ENCODE results near the gene SCAF11. TPM values are rescaled to one million over a fixed set of nuclear protein-coding genes. Genes with fewer than 3 reads are reported as not detected.

Gene SCAF11
- total RNA-seq, 2 donors from 2014 or later, result 114 TPM

DNA sequence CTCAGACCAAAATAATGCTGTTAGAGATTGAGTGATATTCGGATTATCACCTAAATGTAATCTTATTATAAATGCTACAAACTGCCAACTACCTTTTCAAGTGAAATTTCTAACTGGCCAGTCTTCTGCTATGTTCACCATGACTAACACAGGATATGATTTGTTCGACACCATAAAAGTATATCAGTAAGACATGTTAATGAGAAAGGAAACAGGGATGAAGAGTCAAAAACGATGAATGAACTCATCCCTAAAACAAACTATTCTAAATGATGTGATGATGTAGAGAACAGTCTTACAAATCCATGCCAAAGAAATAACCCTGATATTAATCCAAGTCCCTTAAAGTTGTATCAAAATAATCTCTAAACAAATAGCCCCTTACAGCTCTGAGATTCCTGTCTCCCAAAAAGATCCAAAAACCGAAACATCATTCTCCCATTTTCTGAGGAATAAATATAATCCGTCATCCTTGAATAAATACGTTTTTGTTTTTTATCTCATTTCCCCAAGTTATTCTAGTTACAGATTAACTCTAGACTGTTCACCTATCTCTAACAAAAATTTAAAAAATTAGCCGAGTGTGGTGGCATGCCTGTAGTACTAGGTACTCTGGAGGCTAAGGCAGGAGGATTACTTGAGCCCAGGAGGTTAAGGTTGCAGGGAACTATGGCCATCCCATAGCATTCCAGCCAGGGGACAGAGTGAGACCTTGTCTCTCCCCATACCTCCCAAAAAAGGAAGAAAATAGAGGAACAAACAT is 9.1 kb downstream of the SCAF11 start:
- H3K27me3 ChIP-seq, result no peaks in the 10 kb centered on the region
- H3K27ac ChIP-seq, result no peak overlapping the region
- no peak for DNase-seq (ENCODE audit: low spot score)
- H3K36me3 ChIP-seq, result no peaks in the 10 kb centered on the region
- H3K4me1 ChIP-seq, result peaks cover 0 to 51% of the 10 kb centered on the region in 2 donors
- TF ChIP-seq CTCF (IDR thresholded peaks at IDR 0.05), result no peak
- no peaks in the 10 kb centered on the region for H3K9me3 ChIP-seq
- no peak overlapping the region for H3K4me3 ChIP-seq

GRCh38 chr12:45980540-45980939 is 9.8 kb downstream of the SCAF11 start:
- Histone ChIP-seq H3K4me1 (peaks cover 0 to 49% of the 10 kb centered on the region in 2 donors), H3K27ac (peak overlapping the region in 1 of 2 donors; percentile 6), H3K4me3 (no peak overlapping the region), H3K27me3 (no peaks in the 10 kb centered on the region), H3K9me3 (no peaks in the 10 kb centered on the region), H3K36me3 (no peaks in the 10 kb centered on the region)
- no peak for DNase-seq (ENCODE audit: low spot score)
- no peak for TF ChIP-seq CTCF (IDR thresholded peaks at IDR 0.05)

- Histone ChIP-seq H3K4me1 (peaks cover 0 to 59% of the 10 kb centered on the region in 2 donors), H3K27ac (no peak overlapping the region), H3K9me3 (no peaks in the 10 kb centered on the region), H3K36me3 (no peaks in the 10 kb centered on the region), H3K4me3 (no peak overlapping the region), H3K27me3 (no peaks in the 10 kb centered on the region)
- DNase-seq (ENCODE audit: low spot score), result no peak
- TF ChIP-seq CTCF (IDR thresholded peaks at IDR 0.05), result no peak
Observed at GRCh38 chr12:45978108-45978507, 12.3 kb downstream of the SCAF11 start.

- no peaks in the 10 kb centered on the region for H3K27me3 ChIP-seq
- H3K27ac ChIP-seq, result no peak overlapping the region
- DNase-seq (ENCODE audit: low spot score), result no peak
- no peak for TF ChIP-seq CTCF (IDR thresholded peaks at IDR 0.05)
- H3K4me3 ChIP-seq, result no peak overlapping the region
- H3K4me1 ChIP-seq, result peaks cover 0 to 61% of the 10 kb centered on the region in 2 donors
- H3K9me3 ChIP-seq, result no peaks in the 10 kb centered on the region
- no peaks in the 10 kb centered on the region for H3K36me3 ChIP-seq
Observed at GRCh38 chr12:45977620-45978019, 12.8 kb downstream of the SCAF11 start.

GRCh38 chr12:45975506-45975905 is 14.9 kb downstream of the SCAF11 start:
- no peak for TF ChIP-seq CTCF (IDR thresholded peaks at IDR 0.05)
- H3K27me3 ChIP-seq, result no peaks in the 10 kb centered on the region
- no peaks in the 10 kb centered on the region for H3K9me3 ChIP-seq
- no peak overlapping the region for H3K4me3 ChIP-seq
- H3K4me1 ChIP-seq, result peaks cover 0 to 73% of the 10 kb centered on the region in 2 donors
- peak overlapping the region in 1 of 2 donors; percentile 35 for H3K27ac ChIP-seq
- no peak for DNase-seq (ENCODE audit: low spot score)
- no peaks in the 10 kb centered on the region for H3K36me3 ChIP-seq

DNA sequence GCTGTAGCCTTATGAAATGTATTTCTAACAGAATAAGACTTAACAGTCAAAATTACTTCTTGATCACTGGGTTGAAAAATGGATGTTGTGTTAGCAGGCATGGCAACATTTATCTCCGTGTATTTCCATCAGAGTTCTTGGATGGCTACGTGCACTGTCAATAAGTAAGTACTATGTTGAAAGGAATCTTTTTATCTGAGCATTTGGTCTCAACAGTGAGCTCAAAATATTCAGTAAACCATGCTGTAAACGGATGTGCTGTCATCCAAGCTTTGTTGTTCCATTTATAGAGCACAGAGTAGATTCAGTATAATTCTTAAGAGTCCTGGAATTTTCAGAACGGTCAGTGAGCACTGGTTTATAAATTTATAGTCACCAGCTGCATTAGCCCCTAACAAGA is 15.5 kb downstream of the SCAF11 start:
- Histone ChIP-seq H3K4me3 (no peak overlapping the region), H3K4me1 (peaks cover 0 to 72% of the 10 kb centered on the region in 2 donors), H3K27ac (peak overlapping the region in 1 of 2 donors; percentile 35), H3K36me3 (no peaks in the 10 kb centered on the region), H3K27me3 (no peaks in the 10 kb centered on the region), H3K9me3 (no peaks in the 10 kb centered on the region)
- no peak for DNase-seq (ENCODE audit: low spot score)
- TF ChIP-seq CTCF (IDR thresholded peaks at IDR 0.05), result no peak

Data from right atrium auricular region (tissue), 2 donors.